ENCODE measurements around the gene RARA.

Gene RARA

DNA sequence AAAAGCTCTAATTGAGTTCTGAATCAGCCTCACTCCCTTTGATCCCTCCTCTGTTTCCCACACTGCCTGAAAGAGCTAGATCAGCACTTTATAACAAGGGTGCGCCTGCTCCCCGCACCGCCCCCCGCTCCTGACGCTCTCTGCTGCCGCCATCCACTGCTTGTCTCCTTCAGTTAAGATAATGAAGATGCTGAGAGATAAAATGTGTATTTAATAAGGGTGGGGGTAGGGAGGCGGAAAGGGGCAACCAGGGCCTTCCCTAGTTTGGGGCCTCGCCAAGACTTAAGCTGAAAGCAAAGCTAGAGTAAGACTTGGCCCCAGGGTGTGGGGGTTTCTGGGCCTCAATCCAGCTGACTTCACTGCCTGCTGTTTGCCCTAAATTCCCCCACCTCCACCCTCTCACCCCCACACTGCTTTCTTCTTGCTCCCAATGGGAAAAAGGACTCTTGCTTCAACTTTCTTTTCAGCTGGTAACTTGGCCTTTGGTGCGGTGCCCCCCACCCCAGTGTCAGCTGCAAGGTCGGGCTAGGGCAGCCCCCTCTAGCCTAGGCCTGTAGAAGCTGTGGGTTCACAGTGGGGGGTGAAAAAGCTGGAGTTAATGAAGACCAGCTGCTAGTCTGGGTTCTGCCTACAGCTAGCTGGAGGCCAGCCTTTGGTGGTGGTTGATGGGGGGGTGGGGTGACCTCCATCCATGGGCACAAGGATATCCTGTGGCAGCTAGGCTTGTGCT lies 1.8 kb upstream of the RARA start:
- Histone ChIP-seq H2BK5ac (ENCODE audit: low read depth, low read length, poor library complexity, severe bottlenecking) (no peak overlapping the region), H3K18ac (ENCODE audit: low read depth in 1 of 2, low read length in 2 of 2) (peak overlapping the region; percentile 55 to 86), H3K27me3 (ENCODE audit: control insufficient read depth in 1 of 2, insufficient read depth in 1 of 2, low read length in 2 of 2) (no peaks in the 10 kb centered on the region), H3K9ac (ENCODE audit: low read length) (peak overlapping the region; percentile 67), H2BK120ac (ENCODE audit: low read depth, low read length) (peak overlapping the region; percentile 58), H3K4me1 (ENCODE audit: control insufficient read depth, insufficient read depth, low read depth, low read length) (peaks cover 52% of the 10 kb centered on the region), H2BK12ac (ENCODE audit: low read length in 2 of 2) (peak overlapping the region; percentile 59 to 70), H3K4me3 (ENCODE audit: insufficient read depth in 1 of 2, low read depth in 1 of 2, low read length in 2 of 2) (peak overlapping the region in 1 of 2 experiments; percentile 37), H3K9me3 (ENCODE audit: control insufficient read depth, low read length) (no peaks in the 10 kb centered on the region), H4K8ac (ENCODE audit: low read length) (peak overlapping the region; percentile 89), H3K4ac (ENCODE audit: low read depth in 1 of 2, low read length in 2 of 2) (peak overlapping the region; percentile 21 to 27), H3K14ac (ENCODE audit: low read length in 2 of 2) (no peak overlapping the region), H3K23ac (ENCODE audit: low read length in 2 of 2) (no peak overlapping the region), H2AK5ac (ENCODE audit: low read length, severe bottlenecking) (peak overlapping the region; percentile 47), H3K79me1 (replicated peaks; ENCODE audit: low read length, poor library complexity, severe bottlenecking) (peaks cover 2% of the 10 kb centered on the region), H3K27ac (ENCODE audit: low read length, poor library complexity, severe bottlenecking) (peak overlapping the region; percentile 20), H3K4me2 (ENCODE audit: low read length, poor library complexity, severe bottlenecking) (no peak overlapping the region), H4K91ac (ENCODE audit: low read length) (peak overlapping the region; percentile 77), H2AFZ (ENCODE audit: low read depth, low read length) (no peak overlapping the region), H2BK15ac (ENCODE audit: low read depth, poor library complexity, severe bottlenecking) (peak overlapping the region; percentile 26), H3K36me3 (ENCODE audit: control insufficient read depth in 1 of 2, insufficient read depth in 2 of 2, low read depth in 1 of 2, low read length in 2 of 2) (no peaks in the 10 kb centered on the region)
- WGBS: 52% methylated on average over 8 of the region's 10 CpGs
- peak; percentile 74 for DNase-seq

DNA sequence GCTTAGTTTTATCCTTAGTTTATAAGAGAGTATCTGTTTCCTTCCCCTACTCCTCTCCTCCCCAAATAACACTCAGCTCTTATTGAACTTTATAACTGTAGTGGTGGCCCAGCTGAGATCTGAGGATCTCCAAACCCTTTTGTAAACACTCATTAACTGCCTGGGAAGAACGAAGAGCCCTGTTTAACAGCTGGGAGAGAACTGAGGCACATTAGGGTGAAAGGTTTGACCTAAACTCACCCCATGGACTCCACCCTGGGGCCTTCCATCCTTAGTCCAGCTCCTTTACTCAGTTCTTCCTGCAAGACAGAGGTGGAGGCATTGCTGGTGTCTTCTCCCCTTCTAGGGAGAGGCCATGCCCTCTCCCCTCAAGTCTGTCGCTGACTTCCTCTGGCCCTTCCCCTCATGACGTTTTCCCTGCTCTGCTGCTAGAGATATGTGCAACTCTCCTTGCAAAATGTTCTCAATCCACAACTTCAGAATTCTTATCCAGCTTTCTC lies 1.2 kb upstream of the RARA start:
- Histone ChIP-seq H2BK120ac (ENCODE audit: low read depth, low read length) (no peak overlapping the region), H4K8ac (ENCODE audit: low read length) (no peak overlapping the region), H2BK12ac (ENCODE audit: low read length in 2 of 2) (no peak overlapping the region), H2BK15ac (ENCODE audit: low read depth, poor library complexity, severe bottlenecking) (no peak overlapping the region), H3K4me1 (ENCODE audit: control insufficient read depth, insufficient read depth, low read depth, low read length) (peaks cover 58% of the 10 kb centered on the region), H3K4ac (ENCODE audit: low read depth in 1 of 2, low read length in 2 of 2) (peak overlapping the region in 1 of 2 experiments; percentile 21), H3K4me2 (ENCODE audit: low read length, poor library complexity, severe bottlenecking) (no peak overlapping the region), H3K27ac (ENCODE audit: low read length, poor library complexity, severe bottlenecking) (no peak overlapping the region), H2AFZ (ENCODE audit: low read depth, low read length) (no peak overlapping the region), H3K79me1 (replicated peaks; ENCODE audit: low read length, poor library complexity, severe bottlenecking) (peaks cover 4% of the 10 kb centered on the region), H3K18ac (ENCODE audit: low read depth in 1 of 2, low read length in 2 of 2) (peak overlapping the region in 1 of 2 experiments; percentile 55), H3K36me3 (ENCODE audit: control insufficient read depth in 1 of 2, insufficient read depth in 2 of 2, low read depth in 1 of 2, low read length in 2 of 2) (no peaks in the 10 kb centered on the region), H3K14ac (ENCODE audit: low read length in 2 of 2) (no peak overlapping the region), H3K4me3 (ENCODE audit: insufficient read depth in 1 of 2, low read depth in 1 of 2, low read length in 2 of 2) (peak overlapping the region in 1 of 2 experiments; percentile 37), H4K91ac (ENCODE audit: low read length) (no peak overlapping the region), H3K23ac (ENCODE audit: low read length in 2 of 2) (no peak overlapping the region), H2AK5ac (ENCODE audit: low read length, severe bottlenecking) (peak overlapping the region; percentile 41), H2BK5ac (ENCODE audit: low read depth, low read length, poor library complexity, severe bottlenecking) (no peak overlapping the region), H3K9ac (ENCODE audit: low read length) (peak overlapping the region; percentile 67), H3K9me3 (ENCODE audit: control insufficient read depth, low read length) (no peaks in the 10 kb centered on the region), H3K27me3 (ENCODE audit: control insufficient read depth in 1 of 2, insufficient read depth in 1 of 2, low read length in 2 of 2) (no peaks in the 10 kb centered on the region)
- WGBS: 14% methylated on average over 3 of the region's 3 CpGs
- peak; percentile 68 for DNase-seq

DNA sequence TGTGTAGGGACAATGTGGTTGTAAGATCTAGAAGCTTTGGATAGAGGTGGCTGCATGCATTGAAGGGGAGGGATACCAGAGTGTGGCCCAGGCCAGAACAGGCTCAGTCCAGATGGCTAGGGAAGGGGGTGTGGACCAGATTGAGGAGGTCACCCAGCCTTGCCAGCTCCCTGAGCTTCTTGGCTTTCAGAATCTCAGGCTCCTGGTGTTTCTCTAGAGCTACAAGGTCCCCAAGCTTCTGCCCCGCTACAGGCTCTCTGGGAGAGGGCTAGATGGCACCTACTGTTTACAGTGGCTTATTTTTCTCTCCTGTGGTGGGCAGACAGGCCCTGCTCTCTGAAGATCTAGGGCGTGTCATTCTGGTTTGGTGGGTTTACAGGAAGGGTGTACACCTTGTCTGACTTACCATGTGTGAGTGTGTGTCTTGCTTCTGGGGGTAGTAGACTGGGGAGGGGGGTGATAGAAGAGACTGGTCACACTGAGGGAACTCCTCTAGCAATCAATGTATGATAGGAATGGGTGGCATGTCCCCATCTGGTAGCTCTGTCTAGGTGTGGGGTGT lies 1.1 kb downstream of the RARA start:
- no peak overlapping the region for H3K23ac ChIP-seq (ENCODE audit: low read length in 2 of 2)
- no peak overlapping the region for H2BK120ac ChIP-seq (ENCODE audit: low read depth, low read length)
- no peak overlapping the region for H4K91ac ChIP-seq (ENCODE audit: low read length)
- no peak overlapping the region for H3K4ac ChIP-seq (ENCODE audit: low read depth in 1 of 2, low read length in 2 of 2)
- H3K4me2 ChIP-seq (ENCODE audit: low read length, poor library complexity, severe bottlenecking): peak overlapping the region; percentile 64
- 90% methylated on average over 2 of the region's 2 CpGs for WGBS
- peak overlapping the region; percentile 81 for H2BK15ac ChIP-seq (ENCODE audit: low read depth, poor library complexity, severe bottlenecking)
- peak overlapping the region; percentile 79 for H2AK5ac ChIP-seq (ENCODE audit: low read length, severe bottlenecking)
- no peak overlapping the region for H3K27ac ChIP-seq (ENCODE audit: low read length, poor library complexity, severe bottlenecking)
- H2BK5ac ChIP-seq (ENCODE audit: low read depth, low read length, poor library complexity, severe bottlenecking): no peak overlapping the region
- no peaks in the 10 kb centered on the region for H3K27me3 ChIP-seq (ENCODE audit: control insufficient read depth in 1 of 2, insufficient read depth in 1 of 2, low read length in 2 of 2)
- H2AFZ ChIP-seq (ENCODE audit: low read depth, low read length): no peak overlapping the region
- no peaks in the 10 kb centered on the region for H3K36me3 ChIP-seq (ENCODE audit: control insufficient read depth in 1 of 2, insufficient read depth in 2 of 2, low read depth in 1 of 2, low read length in 2 of 2)
- H3K9ac ChIP-seq (ENCODE audit: low read length): no peak overlapping the region
- H3K4me3 ChIP-seq (ENCODE audit: insufficient read depth in 1 of 2, low read depth in 1 of 2, low read length in 2 of 2): peak overlapping the region in 1 of 2 experiments; percentile 72
- DNase-seq: no peak
- peaks cover 4% of the 10 kb centered on the region for H3K79me1 ChIP-seq (replicated peaks; ENCODE audit: low read length, poor library complexity, severe bottlenecking)
- no peak overlapping the region for H3K14ac ChIP-seq (ENCODE audit: low read length in 2 of 2)
- H3K18ac ChIP-seq (ENCODE audit: low read depth in 1 of 2, low read length in 2 of 2): peak overlapping the region in 1 of 2 experiments; percentile 28
- no peaks in the 10 kb centered on the region for H3K9me3 ChIP-seq (ENCODE audit: control insufficient read depth, low read length)
- peak overlapping the region; percentile 11 to 38 for H2BK12ac ChIP-seq (ENCODE audit: low read length in 2 of 2)
- H3K4me1 ChIP-seq (ENCODE audit: control insufficient read depth, insufficient read depth, low read depth, low read length): peaks cover 70% of the 10 kb centered on the region
- H4K8ac ChIP-seq (ENCODE audit: low read length): no peak overlapping the region

DNA sequence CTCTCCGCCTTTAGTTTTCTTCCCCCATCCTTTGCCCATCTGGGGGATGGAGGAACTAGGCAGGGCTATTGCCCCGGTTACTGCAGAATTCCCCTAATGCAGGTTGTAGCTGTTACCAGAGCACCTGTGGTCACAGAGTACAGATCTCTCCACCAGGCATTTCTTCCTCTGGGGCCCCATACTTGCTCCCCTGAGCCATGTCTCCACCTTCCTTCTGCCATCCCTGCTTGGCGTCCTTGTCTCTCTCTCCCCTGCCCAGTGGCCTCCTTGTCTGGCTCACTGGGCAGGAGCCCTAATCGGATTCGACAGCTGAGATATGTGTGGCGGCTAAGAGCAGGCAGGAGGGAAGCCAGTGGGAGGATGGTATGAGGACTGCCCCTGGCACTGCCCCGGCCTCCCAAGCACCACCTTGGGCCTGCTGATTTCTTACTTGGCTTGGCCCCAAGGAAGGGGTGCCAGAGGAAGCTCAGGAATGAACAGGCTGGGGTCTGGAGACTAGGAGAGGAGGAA lies 2.0 kb downstream of the RARA start:
- WGBS: 96% methylated on average over 7 of the region's 7 CpGs
- Histone ChIP-seq H2BK5ac (ENCODE audit: low read depth, low read length, poor library complexity, severe bottlenecking) (no peak overlapping the region), H4K91ac (ENCODE audit: low read length) (no peak overlapping the region), H3K18ac (ENCODE audit: low read depth in 1 of 2, low read length in 2 of 2) (no peak overlapping the region), H3K79me1 (replicated peaks; ENCODE audit: low read length, poor library complexity, severe bottlenecking) (peaks cover 5% of the 10 kb centered on the region), H2BK12ac (ENCODE audit: low read length in 2 of 2) (peak overlapping the region in 1 of 2 experiments; percentile 7), H3K27ac (ENCODE audit: low read length, poor library complexity, severe bottlenecking) (peak overlapping the region; percentile 11), H4K8ac (ENCODE audit: low read length) (no peak overlapping the region), H3K9me3 (ENCODE audit: control insufficient read depth, low read length) (no peaks in the 10 kb centered on the region), H2AFZ (ENCODE audit: low read depth, low read length) (no peak overlapping the region), H3K27me3 (ENCODE audit: control insufficient read depth in 1 of 2, insufficient read depth in 1 of 2, low read length in 2 of 2) (no peaks in the 10 kb centered on the region), H3K14ac (ENCODE audit: low read length in 2 of 2) (no peak overlapping the region), H3K4me1 (ENCODE audit: control insufficient read depth, insufficient read depth, low read depth, low read length) (peaks cover 79% of the 10 kb centered on the region), H3K4me2 (ENCODE audit: low read length, poor library complexity, severe bottlenecking) (no peak overlapping the region), H2AK5ac (ENCODE audit: low read length, severe bottlenecking) (peak overlapping the region; percentile 72), H3K23ac (ENCODE audit: low read length in 2 of 2) (no peak overlapping the region), H3K9ac (ENCODE audit: low read length) (no peak overlapping the region), H3K4me3 (ENCODE audit: insufficient read depth in 1 of 2, low read depth in 1 of 2, low read length in 2 of 2) (no peak overlapping the region), H3K4ac (ENCODE audit: low read depth in 1 of 2, low read length in 2 of 2) (no peak overlapping the region), H3K36me3 (ENCODE audit: control insufficient read depth in 1 of 2, insufficient read depth in 2 of 2, low read depth in 1 of 2, low read length in 2 of 2) (no peaks in the 10 kb centered on the region), H2BK120ac (ENCODE audit: low read depth, low read length) (no peak overlapping the region), H2BK15ac (ENCODE audit: low read depth, poor library complexity, severe bottlenecking) (no peak overlapping the region)
- no peak for DNase-seq
